Measurements from ENCODE around the gene C1orf141. TPM values are rescaled to one million over a fixed set of nuclear protein-coding genes. Genes with fewer than 3 reads are reported as not detected.
A peak's percentile ranks its signal among the peaks of the same experiment; 100 is the strongest.

The C1orf141 gene
- total RNA-seq, 1 donor from 2014 or later = not detected

GRCh38 chr1:67052741-67053534, 81.8 kb downstream of the C1orf141 start:
- TF ChIP-seq CTCF (IDR thresholded peaks at IDR 0.05; ENCODE audit: partially characterized antibody, unreplicated experiment) = no peak
- H3K9me3 Mint-ChIP-seq (ENCODE audit: unreplicated experiment) = peaks cover 2% of the 10 kb centered on the region
- H3K27ac Mint-ChIP-seq (ENCODE audit: unreplicated experiment) = peak overlapping the region; percentile 44
- no peaks in the 10 kb centered on the region for H3K36me3 Mint-ChIP-seq (ENCODE audit: unreplicated experiment)
- peak; percentile 35 for DNase-seq
- peaks cover 8% of the 10 kb centered on the region for H3K4me1 Mint-ChIP-seq (ENCODE audit: low read depth, unreplicated experiment)
- peak overlapping the region; percentile 91 for H3K4me3 Mint-ChIP-seq (ENCODE audit: unreplicated experiment)
- peaks cover 4% of the 10 kb centered on the region for H3K27me3 Mint-ChIP-seq (ENCODE audit: unreplicated experiment)

- TF ChIP-seq CTCF (IDR thresholded peaks at IDR 0.05; ENCODE audit: partially characterized antibody, unreplicated experiment) = no peak
- Mint-ChIP-seq H3K27me3 (ENCODE audit: unreplicated experiment) (peaks cover 4% of the 10 kb centered on the region), H3K4me1 (ENCODE audit: low read depth, unreplicated experiment) (peaks cover 8% of the 10 kb centered on the region), H3K4me3 (ENCODE audit: unreplicated experiment) (no peak overlapping the region), H3K9me3 (ENCODE audit: unreplicated experiment) (peaks cover 2% of the 10 kb centered on the region), H3K27ac (ENCODE audit: unreplicated experiment) (no peak overlapping the region), H3K36me3 (ENCODE audit: unreplicated experiment) (no peaks in the 10 kb centered on the region)
- no peak for DNase-seq
Measured at GRCh38 chr1:67051196-67051595, 83.6 kb downstream of the C1orf141 start.

- no peak overlapping the region for H3K27ac Mint-ChIP-seq (ENCODE audit: unreplicated experiment)
Measured at GRCh38 chr1:67044631-67045270, 90.0 kb downstream of the C1orf141 start.

GRCh38 chr1:67043366-67043765, 91.4 kb downstream of the C1orf141 start:
- Mint-ChIP-seq H3K27ac (ENCODE audit: unreplicated experiment) (no peak overlapping the region), H3K36me3 (ENCODE audit: unreplicated experiment) (no peaks in the 10 kb centered on the region), H3K27me3 (ENCODE audit: unreplicated experiment) (peaks cover 2% of the 10 kb centered on the region), H3K4me3 (ENCODE audit: unreplicated experiment) (no peak overlapping the region), H3K4me1 (ENCODE audit: low read depth, unreplicated experiment) (no peaks in the 10 kb centered on the region), H3K9me3 (ENCODE audit: unreplicated experiment) (no peaks in the 10 kb centered on the region)
- DNase-seq = no peak
- no peak for TF ChIP-seq CTCF (IDR thresholded peaks at IDR 0.05; ENCODE audit: partially characterized antibody, unreplicated experiment)

More at GRCh38 chr1:67044631-67045270, 90.0 kb downstream of the C1orf141 start:
- Mint-ChIP-seq H3K36me3 (ENCODE audit: unreplicated experiment) (no peaks in the 10 kb centered on the region), H3K9me3 (ENCODE audit: unreplicated experiment) (no peaks in the 10 kb centered on the region), H3K4me1 (ENCODE audit: low read depth, unreplicated experiment) (no peaks in the 10 kb centered on the region), H3K27me3 (ENCODE audit: unreplicated experiment) (peaks cover 2% of the 10 kb centered on the region), H3K4me3 (ENCODE audit: unreplicated experiment) (no peak overlapping the region)
- no peak for TF ChIP-seq CTCF (IDR thresholded peaks at IDR 0.05; ENCODE audit: partially characterized antibody, unreplicated experiment)
- DNase-seq = no peak

Other genes with a start within 250 kb of the C1orf141 start
- gene DNAI4, start 210.1 kb downstream of the C1orf141 start, total RNA-seq (ENCODE audit: unreplicated experiment) = 0.78 TPM
- gene MIER1, start 210.0 kb downstream of the C1orf141 start, total RNA-seq (ENCODE audit: unreplicated experiment) = 19.0 TPM
- 2.7 TPM for gene SLC35D1, start 80.8 kb downstream of the C1orf141 start, total RNA-seq (ENCODE audit: unreplicated experiment)
- gene IL23R, start 31.5 kb upstream of the C1orf141 start, total RNA-seq (ENCODE audit: unreplicated experiment) = not detected
- gene IL12RB2, start 172.9 kb upstream of the C1orf141 start, total RNA-seq (ENCODE audit: unreplicated experiment) = not detected